NCI-H345 treated with DMSO at 0.1 percent for 48 hours (cell line): ENCODE measurements around the gene SPEF1.
A peak's percentile ranks its signal among the peaks of the same experiment; 100 is the strongest.

Experiments
- DNase-seq: peaks from one replicate; lab custom pipeline; 2025; ENCODE audit not compliant: unreplicated experiment; lab: John Stamatoyannopoulos, UW

Gene SPEF1

GRCh38 chr20:3767427-3768341 is 13.6 kb downstream of the SPEF1 start, which contains the start of gene ADISSP:
ADISSP (minus strand) TSS chr20:3767753; CDS start chr20:3760100, 7,653 bp downstream.
- peak; percentile 99 for DNase-seq

GRCh38 chr20:3767110-3767426 is 14.2 kb downstream of the SPEF1 start:
- DNase-seq: no peak

DNA sequence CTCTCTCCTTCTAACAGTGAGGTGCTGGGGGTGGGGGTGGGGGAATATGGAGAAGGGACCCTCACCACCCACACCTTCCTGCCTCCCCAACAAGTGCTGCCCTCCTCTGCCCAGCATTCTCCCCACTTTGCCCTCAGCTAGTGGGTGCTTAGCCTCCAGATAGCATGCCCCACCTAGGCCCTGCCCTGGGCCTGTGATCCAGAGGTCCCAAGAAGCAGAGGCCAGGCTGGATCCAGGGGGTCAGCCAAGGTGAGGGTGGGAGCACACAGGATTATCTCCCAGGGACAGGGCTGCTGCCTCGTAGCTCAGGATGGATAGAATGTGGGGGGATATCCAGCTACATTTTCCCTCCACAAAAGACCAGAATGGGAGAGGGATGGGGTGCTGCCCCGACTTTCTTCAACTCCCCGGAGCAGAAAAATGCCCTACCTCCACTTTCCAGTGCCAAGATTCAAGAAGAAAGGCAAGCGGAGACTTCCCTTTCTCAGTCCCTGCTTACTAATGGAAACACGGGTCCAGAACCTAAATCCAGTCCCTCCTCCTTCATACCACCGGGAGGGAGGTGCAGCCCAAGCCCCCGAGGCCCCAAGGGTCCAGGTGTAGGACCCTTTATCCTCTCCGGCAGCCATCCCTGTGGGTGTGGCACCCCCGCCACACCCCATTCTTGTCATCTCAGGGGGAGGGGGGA is 14.7 kb downstream of the SPEF1 start:
- DNase-seq: no peak

- no peak for DNase-seq
These were observed 15.9 kb downstream of the SPEF1 start for GRCh38 chr20:3765171-3765882.

DNA sequence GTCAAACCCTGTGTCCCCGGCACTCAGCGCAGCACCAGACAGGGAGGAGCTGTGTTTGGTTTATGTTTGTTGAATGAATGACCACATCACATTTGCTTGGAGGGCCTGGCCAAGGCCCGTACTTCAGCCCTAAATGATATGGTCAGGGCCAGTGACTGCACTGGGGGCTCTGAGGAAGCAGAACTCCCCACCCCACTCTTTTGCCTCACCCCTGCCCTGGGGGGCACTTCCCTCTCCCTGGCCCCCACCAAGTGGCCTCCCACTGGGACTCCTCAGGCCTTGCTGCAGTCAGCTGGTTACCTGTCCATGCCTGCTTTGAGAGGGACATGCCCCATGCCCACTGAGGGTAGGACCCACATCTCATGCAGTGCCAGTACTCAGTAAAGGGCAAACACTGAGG is 16.6 kb downstream of the SPEF1 start:
- no peak for DNase-seq

- no peak for DNase-seq
These were observed 17.3 kb downstream of the SPEF1 start for GRCh38 chr20:3763671-3764601.

DNA sequence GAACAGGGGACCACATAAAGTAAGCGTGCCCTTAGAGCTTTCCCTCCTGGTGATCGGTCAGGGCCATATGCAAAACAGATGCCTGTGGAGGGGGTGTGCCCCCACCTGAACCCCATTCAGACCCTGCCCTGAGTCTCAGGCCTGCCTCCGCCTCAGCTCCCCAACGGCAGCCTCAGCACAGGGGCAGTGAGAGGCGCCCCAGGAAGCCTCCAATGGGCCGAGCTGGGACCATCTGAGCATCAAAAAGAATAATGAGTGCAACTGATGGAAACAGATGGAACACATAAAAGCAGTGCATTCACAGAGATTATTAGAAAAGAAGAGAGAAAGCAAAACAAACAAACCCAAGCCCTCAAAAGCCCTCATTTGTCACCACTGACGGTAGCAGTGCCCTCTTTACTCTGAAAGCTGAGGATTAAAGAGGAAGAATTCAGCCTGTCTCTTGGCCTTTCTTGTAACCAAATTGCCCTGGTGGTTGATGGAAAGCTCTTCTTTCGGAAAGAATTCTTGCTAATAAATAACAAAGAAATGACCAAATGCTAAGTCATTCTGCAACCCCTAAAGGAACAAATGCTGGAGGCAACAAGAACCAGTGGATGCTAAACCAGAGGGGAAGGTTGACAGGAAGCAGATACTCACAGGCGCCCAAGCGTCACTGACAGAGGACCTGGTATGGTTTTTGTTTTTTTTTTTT is 20.4 kb downstream of the SPEF1 start:
- no peak for DNase-seq

DNA sequence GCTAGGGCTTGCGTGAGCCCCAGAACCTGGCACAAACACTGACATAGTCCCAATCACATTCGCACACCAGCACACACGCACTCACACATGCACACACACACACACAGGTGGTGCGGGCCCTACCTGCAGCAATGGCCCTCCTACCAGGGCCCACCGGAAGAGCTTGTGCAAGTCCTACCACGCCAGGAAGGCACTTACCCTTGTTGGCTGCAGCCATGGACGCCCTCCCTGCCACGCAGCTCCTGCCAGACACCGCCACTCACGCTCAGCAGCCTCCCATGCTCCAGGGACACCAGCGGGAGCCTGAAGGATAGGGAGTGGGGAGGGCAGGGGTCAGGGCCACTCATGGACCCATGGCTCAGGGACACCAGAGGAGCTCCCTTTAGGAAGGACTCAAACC is 21.4 kb downstream of the SPEF1 start:
- DNase-seq: no peak

- no peak for DNase-seq
These were observed 21.9 kb downstream of the SPEF1 start for GRCh38 chr20:3759316-3759823.

- no peak for DNase-seq
These were observed 22.7 kb downstream of the SPEF1 start for GRCh38 chr20:3758566-3758965.

- no peak for DNase-seq
These were observed 24.0 kb downstream of the SPEF1 start for GRCh38 chr20:3757268-3757667.

GRCh38 chr20:3755814-3756480 is 25.3 kb downstream of the SPEF1 start:
- no peak for DNase-seq

GRCh38 chr20:3755269-3755668 is 26.0 kb downstream of the SPEF1 start:
- DNase-seq: no peak

DNA sequence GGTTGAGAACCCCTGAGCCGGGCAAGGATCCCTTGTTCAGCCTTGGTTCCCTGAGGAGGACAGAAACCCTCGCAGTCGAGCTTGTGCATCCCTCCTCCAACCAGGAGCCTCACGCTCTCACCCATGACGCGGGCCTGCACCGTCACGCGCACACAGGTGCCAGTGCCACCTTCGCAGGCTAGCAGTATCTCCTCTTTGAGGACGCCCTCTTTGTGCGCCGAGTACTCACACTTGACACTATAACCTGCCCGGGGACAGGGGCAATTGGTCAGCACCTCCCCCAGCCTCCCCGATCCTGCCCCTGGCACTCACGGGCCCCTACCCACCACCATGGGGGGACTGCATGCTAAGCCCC is 27.0 kb downstream of the SPEF1 start:
- DNase-seq: no peak

DNA sequence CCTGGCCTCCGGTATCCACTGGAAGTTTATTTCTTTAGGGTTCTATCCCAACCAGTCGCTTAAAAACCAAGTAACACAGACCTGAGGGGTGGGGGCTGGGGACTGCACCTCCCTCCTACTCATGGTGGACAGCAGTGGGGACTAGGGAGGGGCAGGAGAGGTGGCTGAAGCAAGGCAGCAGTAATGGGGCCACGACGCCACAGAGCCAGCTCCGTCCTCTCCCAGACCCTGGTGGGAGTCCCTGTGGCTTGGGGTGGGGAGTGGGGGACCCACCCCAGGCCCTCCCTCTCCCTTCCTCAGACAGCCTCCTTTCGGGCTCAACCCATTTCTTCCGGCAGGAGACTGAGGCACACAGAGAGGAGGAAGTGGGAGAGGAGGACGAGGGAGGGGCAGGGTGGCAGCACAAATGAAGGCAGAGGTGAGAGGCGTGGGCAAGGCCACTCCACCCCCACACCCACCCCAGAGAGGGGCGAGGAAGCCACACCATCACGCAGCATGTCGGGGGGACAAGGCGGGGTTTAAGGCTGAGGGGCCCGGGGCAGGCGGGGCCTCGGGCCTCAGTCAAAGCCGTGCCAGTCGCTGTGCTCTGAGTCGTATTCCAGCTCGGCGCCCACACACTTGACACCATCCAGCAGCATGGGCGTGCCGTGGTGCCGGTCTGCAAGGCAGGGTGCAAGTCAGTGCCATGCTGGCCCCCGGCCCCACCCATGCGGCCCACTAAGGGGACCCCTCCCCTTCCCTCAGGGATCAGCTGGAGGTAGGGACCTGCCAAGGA is 27.6 kb downstream of the SPEF1 start:
- no peak for DNase-seq

GRCh38 chr20:3753098-3753497 is 28.1 kb downstream of the SPEF1 start:
- peak; percentile 44 for DNase-seq

DNA sequence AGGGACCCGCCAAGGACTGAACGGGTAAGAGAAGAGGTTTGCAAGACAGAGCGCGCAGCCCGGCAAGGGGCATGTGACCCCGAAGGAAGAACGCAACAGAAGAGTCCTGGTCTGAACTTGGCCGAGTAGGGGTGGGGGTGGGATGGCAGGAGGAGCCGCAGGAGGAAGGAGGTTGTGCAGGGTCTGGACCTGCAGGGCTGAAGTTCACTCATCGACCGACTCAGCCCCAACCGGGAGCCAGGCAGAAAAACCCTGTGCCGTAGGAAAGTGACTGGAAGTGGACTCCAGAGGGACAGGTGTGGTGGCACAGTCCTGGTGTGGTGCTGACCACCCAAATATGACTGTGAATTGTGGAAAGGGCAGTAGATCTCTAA is 28.9 kb downstream of the SPEF1 start:
- DNase-seq: no peak

DNA sequence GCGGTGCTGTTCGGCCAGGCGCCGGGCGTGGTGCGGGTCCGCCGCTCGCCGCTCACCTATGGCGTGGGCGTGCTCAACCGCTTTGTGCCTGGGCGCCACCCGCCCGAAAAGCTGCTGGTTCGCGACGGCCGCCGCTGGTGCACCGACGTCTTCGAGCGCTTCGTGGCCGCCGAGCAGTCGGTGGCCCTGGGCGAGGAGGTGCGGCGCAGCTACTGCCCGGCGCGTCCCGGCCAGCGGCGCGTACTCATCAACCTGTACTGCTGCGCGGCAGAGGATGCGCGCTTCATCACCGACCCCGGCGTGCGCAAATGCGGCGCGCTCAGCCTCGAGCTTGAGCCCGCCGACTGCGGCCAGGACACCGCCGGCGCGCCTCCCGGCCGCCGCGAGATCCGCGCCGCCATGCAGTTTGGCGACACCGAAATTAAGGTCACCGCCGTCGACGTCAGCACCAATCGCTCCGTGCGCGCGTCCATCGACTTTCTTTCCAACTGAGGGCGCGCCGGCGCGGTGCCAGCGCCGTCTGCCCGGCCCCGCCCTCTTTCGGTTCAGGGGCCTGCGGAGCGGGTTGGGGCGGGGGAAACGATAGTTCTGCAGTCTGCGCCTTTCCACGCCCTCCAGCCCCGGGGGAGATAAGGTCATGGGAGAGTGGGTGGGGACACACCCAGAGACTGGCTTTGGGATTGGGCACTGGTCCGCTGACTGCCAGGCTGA is 29.4 kb downstream of the SPEF1 start:
- peak; percentile 65 for DNase-seq
